Stimulated activated CD8-positive, alpha-beta memory T cell treated with anti-CD3 and anti-CD28 coated beads, Interleukin-2, amount 100 ng/mL, for 1 hour (primary cell): ENCODE measurements around the gene MMADHC.

Experiments used
- DNase-seq, 2 donors: peaks; one replicate each; pipeline ENCODE4 v3.0.0-alpha.2; 2020; ENCODE audit warnings: low read depth in 2 of 2

Gene MMADHC

GRCh38 chr2:149587220-149587949 is at the start of gene MMADHC:
TSS of gene MMADHC (minus strand) at chr2:149587775. CDS start at chr2:149587097, 678 bp downstream.
- peak; percentile 77 to 88 for DNase-seq

- DNase-seq = no peak
Measured at GRCh38 chr2:149634103-149634502, 46.5 kb upstream of the MMADHC start.

- no peak for DNase-seq
Measured at GRCh38 chr2:149630445-149630844, 42.9 kb upstream of the MMADHC start.

- no peak for DNase-seq
Measured at GRCh38 chr2:149629026-149629425, 41.5 kb upstream of the MMADHC start.

GRCh38 chr2:149627111-149627801 is 39.7 kb upstream of the MMADHC start:
- DNase-seq = no peak

GRCh38 chr2:149625671-149626070 is 38.1 kb upstream of the MMADHC start:
- DNase-seq = no peak

- no peak for DNase-seq
Measured at GRCh38 chr2:149625271-149625670, 37.7 kb upstream of the MMADHC start.

GRCh38 chr2:149622343-149622742 is 34.8 kb upstream of the MMADHC start:
- DNase-seq = no peak

- DNase-seq = no peak
Measured at GRCh38 chr2:149617476-149617875, 29.9 kb upstream of the MMADHC start.

- no peak for DNase-seq
Measured at GRCh38 chr2:149616681-149617456, 29.3 kb upstream of the MMADHC start.

- DNase-seq = no peak
Measured at GRCh38 chr2:149613704-149614103, 26.1 kb upstream of the MMADHC start.

GRCh38 chr2:149612122-149612521 is 24.5 kb upstream of the MMADHC start:
- no peak for DNase-seq

- DNase-seq = no peak
Measured at GRCh38 chr2:149611100-149611820, 23.7 kb upstream of the MMADHC start.

GRCh38 chr2:149606251-149606811 is 18.8 kb upstream of the MMADHC start:
- no peak for DNase-seq

- no peak for DNase-seq
Measured at GRCh38 chr2:149603248-149603647, 15.7 kb upstream of the MMADHC start.

- DNase-seq = no peak
Measured at GRCh38 chr2:149601141-149601796, 13.7 kb upstream of the MMADHC start.

GRCh38 chr2:149597668-149598326 is 10.2 kb upstream of the MMADHC start:
- peak in 1 of 2 donors; percentile 20 for DNase-seq

GRCh38 chr2:149597050-149597667 is 9.6 kb upstream of the MMADHC start:
- DNase-seq = no peak

GRCh38 chr2:149596471-149596870 is 8.9 kb upstream of the MMADHC start:
- no peak for DNase-seq
